ENCODE measurements around the gene SDK1.

The SDK1 gene

DNA sequence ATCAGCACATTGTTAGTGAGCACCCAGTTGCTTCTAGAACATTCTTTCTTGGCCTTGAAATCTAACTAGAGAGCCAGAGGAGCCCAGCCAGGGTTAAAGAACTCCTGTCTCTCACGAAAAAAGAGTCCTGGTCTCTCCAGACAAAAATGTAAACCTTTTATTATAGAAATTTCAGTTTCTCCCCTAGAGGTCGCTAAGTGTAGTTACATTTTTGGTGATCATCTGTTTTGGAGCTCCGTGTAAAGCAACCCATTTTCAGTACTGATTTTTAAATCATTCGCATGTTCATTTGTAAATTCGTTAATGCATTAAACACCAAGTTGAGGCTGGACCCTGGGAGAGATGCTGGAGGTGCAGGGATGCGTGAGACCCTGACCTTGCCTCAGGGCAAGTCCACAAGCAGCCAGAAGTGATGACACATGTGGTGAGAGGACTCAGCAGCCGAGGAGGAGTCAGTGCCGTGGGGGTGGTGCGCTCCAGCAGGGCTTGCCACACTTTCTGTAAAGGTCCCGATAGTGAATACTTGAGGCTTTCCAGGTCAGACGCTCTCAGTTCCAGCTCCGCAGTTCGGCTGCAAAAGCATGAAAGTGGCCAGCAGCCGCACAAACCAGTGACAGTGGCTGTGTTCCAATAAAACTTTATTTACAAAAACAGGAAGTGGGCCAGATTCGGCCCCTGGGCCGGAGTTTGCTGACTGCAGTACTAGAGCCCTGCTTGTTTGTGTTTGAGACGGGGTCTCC is 802.5 kb downstream of the SDK1 start:
- DNase-seq (no peak), ATAC-seq (ENCODE audit: insufficient read depth, low read depth) (no peak)
- TF ChIP-seq EZH2 (IDR thresholded peaks at IDR 0.05; ENCODE audit: borderline replicate concordance, low read depth, low read length, severe bottlenecking) (no peak), CTCF (IDR thresholded peaks at IDR 0.05; ENCODE audit: borderline replicate concordance, extremely low read depth, low read length, poor library complexity, severe bottlenecking) (peak; percentile 34)
- no peak overlapping the region for H2AFZ ChIP-seq (ENCODE audit: low read depth, low read length)
- no peak overlapping the region for H3K4me2 ChIP-seq (ENCODE audit: insufficient read depth, low read length)
- no peak overlapping the region for H3K4me3 ChIP-seq (ENCODE audit: low read depth in 1 of 2, low read length in 2 of 2)
- H3K27me3 ChIP-seq (ENCODE audit: insufficient read depth, low read length, poor library complexity): no peaks in the 10 kb centered on the region
- H3K9ac ChIP-seq (ENCODE audit: low read depth, low read length): no peak overlapping the region
- no peaks in the 10 kb centered on the region for H4K20me1 ChIP-seq (ENCODE audit: insufficient read depth, low read length)
- no peak overlapping the region for H3K27ac ChIP-seq (ENCODE audit: low read length)
- no peaks in the 10 kb centered on the region for H3K4me1 ChIP-seq (ENCODE audit: insufficient read depth, low read length)
- no peaks in the 10 kb centered on the region for H3K36me3 ChIP-seq (ENCODE audit: insufficient read depth, low read length)
- H3K9me3 ChIP-seq (ENCODE audit: insufficient read depth, low read length, severe bottlenecking): no peaks in the 10 kb centered on the region
- no peaks in the 10 kb centered on the region for H3K79me2 ChIP-seq (ENCODE audit: insufficient read depth, low read length)

DNA sequence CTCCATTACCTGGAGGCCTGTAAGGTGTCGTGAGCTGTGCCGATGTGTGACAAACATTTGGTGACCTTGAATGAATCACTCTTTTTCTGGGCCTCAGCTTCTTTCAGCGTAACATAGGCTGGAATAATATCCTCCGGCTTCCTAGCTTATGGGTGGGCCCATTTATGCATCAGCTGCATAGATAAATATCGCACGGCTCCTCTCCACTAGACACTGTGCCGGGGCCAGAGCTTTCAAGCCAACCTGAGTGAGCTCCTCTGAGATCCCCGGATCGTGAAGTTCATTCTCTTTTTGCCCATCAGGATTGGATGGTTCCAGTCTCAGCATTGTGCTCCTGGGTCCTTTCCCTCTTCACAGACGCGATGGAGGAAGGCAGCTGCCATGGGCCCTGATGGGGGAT is 806.8 kb downstream of the SDK1 start:
- H3K79me2 ChIP-seq (ENCODE audit: insufficient read depth, low read length): no peaks in the 10 kb centered on the region
- H3K4me3 ChIP-seq (ENCODE audit: low read depth in 1 of 2, low read length in 2 of 2): no peak overlapping the region
- H3K4me1 ChIP-seq (ENCODE audit: insufficient read depth, low read length): no peaks in the 10 kb centered on the region
- no peaks in the 10 kb centered on the region for H4K20me1 ChIP-seq (ENCODE audit: insufficient read depth, low read length)
- H3K9me3 ChIP-seq (ENCODE audit: insufficient read depth, low read length, severe bottlenecking): no peaks in the 10 kb centered on the region
- TF ChIP-seq EZH2 (IDR thresholded peaks at IDR 0.05; ENCODE audit: borderline replicate concordance, low read depth, low read length, severe bottlenecking) (no peak), CTCF (IDR thresholded peaks at IDR 0.05; ENCODE audit: borderline replicate concordance, extremely low read depth, low read length, poor library complexity, severe bottlenecking) (no peak)
- H3K27ac ChIP-seq (ENCODE audit: low read length): no peak overlapping the region
- H2AFZ ChIP-seq (ENCODE audit: low read depth, low read length): no peak overlapping the region
- H3K4me2 ChIP-seq (ENCODE audit: insufficient read depth, low read length): no peak overlapping the region
- no peak for ATAC-seq (ENCODE audit: insufficient read depth, low read depth)
- no peak overlapping the region for H3K9ac ChIP-seq (ENCODE audit: low read depth, low read length)
- DNase-seq: no peak
- H3K27me3 ChIP-seq (ENCODE audit: insufficient read depth, low read length, poor library complexity): no peaks in the 10 kb centered on the region
- no peaks in the 10 kb centered on the region for H3K36me3 ChIP-seq (ENCODE audit: insufficient read depth, low read length)

- DNase-seq (no peak), ATAC-seq (ENCODE audit: insufficient read depth, low read depth) (no peak)
- H3K27ac ChIP-seq (ENCODE audit: low read length): no peak overlapping the region
- H3K9ac ChIP-seq (ENCODE audit: low read depth, low read length): no peak overlapping the region
- H4K20me1 ChIP-seq (ENCODE audit: insufficient read depth, low read length): no peaks in the 10 kb centered on the region
- no peak overlapping the region for H3K4me3 ChIP-seq (ENCODE audit: low read depth in 1 of 2, low read length in 2 of 2)
- H3K79me2 ChIP-seq (ENCODE audit: insufficient read depth, low read length): no peaks in the 10 kb centered on the region
- no peaks in the 10 kb centered on the region for H3K9me3 ChIP-seq (ENCODE audit: insufficient read depth, low read length, severe bottlenecking)
- no peaks in the 10 kb centered on the region for H3K27me3 ChIP-seq (ENCODE audit: insufficient read depth, low read length, poor library complexity)
- no peak overlapping the region for H3K4me2 ChIP-seq (ENCODE audit: insufficient read depth, low read length)
- H2AFZ ChIP-seq (ENCODE audit: low read depth, low read length): no peak overlapping the region
- TF ChIP-seq EZH2 (IDR thresholded peaks at IDR 0.05; ENCODE audit: borderline replicate concordance, low read depth, low read length, severe bottlenecking) (no peak), CTCF (IDR thresholded peaks at IDR 0.05; ENCODE audit: borderline replicate concordance, extremely low read depth, low read length, poor library complexity, severe bottlenecking) (no peak)
- no peaks in the 10 kb centered on the region for H3K4me1 ChIP-seq (ENCODE audit: insufficient read depth, low read length)
- no peaks in the 10 kb centered on the region for H3K36me3 ChIP-seq (ENCODE audit: insufficient read depth, low read length)
These were observed 807.9 kb downstream of the SDK1 start for GRCh38 chr7:4108951-4109350.
